Adrenal gland (tissue), 5 donors: ENCODE measurements around the gene PDIA5.

Experiments
- POLR2A ChIP-seq, 2 donors: fragments of 450-650 bp; IDR thresholded peaks; one replicate each; pipeline ENCODE4 v1.6.1; 2017; ENCODE audit warnings: antibody characterized with exemption in 2 of 2, mild to moderate bottlenecking in 2 of 2, moderate library complexity in 1 of 2
- TF ChIP-seq, protein P1 (sequence below), 6 experiments: fragments of 450-650 bp in 4 of 6; fragments of 200-600 bp in 2 of 6; sonication (generic) in 1 of 6; IDR thresholded peaks; 1 replicate in 5 of 6; 2 replicates in 1 of 6; pipeline versions ENCODE4 v1.5.1 to v1.8.0; 2016 to 2021; ENCODE audit warnings: antibody characterized with exemption in 6 of 6, mild to moderate bottlenecking in 2 of 6, moderate library complexity in 1 of 6
- donor health status: DM: no; HTN: no; CAD: no.

DNA sequence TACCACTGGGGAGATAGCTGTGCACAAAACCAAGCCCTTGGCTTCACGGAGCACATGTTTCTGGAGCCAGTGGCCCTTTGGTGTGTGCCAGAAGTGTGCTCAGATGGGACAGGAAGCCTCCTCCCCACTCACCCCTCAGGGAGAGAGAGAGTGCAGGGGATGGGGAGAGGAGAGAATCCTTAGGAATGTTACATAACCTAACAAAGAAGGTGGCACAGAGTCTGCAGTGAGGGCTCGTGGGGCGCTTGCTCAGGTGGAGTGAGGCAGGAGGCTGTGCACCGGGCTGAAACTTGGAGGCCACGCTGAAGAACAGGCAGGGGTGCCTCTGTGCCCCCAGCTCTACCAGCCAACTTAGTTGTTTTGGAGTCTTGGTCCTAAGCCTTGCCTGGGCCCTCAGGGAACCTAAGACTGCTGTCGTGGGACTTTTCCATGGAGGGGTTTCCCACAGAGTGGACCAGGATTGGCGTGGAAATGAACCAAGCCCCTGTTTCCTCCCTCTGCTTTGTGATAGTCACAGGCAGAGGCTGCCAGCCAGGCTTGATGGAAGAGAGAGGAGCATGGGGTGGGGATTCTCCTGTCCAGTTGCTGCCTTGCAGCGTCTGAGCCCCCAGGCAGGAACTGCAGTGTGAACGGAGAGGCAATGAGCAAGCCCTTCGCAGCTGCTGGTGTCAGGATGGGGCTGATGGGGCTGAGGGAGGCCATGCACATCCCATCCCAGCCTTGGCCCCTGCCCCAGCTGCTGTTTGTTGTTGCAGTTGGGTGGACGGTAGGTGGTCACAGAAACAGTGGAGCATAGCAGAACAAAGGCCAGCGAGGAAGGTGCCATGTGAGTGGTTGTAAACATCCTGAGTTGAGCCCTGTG lies 32.7 kb downstream of the PDIA5 start:
- no peak for TF ChIP-seq POLR2A (IDR thresholded peaks at IDR 0.05)
- TF ChIP-seq, protein P1, sequence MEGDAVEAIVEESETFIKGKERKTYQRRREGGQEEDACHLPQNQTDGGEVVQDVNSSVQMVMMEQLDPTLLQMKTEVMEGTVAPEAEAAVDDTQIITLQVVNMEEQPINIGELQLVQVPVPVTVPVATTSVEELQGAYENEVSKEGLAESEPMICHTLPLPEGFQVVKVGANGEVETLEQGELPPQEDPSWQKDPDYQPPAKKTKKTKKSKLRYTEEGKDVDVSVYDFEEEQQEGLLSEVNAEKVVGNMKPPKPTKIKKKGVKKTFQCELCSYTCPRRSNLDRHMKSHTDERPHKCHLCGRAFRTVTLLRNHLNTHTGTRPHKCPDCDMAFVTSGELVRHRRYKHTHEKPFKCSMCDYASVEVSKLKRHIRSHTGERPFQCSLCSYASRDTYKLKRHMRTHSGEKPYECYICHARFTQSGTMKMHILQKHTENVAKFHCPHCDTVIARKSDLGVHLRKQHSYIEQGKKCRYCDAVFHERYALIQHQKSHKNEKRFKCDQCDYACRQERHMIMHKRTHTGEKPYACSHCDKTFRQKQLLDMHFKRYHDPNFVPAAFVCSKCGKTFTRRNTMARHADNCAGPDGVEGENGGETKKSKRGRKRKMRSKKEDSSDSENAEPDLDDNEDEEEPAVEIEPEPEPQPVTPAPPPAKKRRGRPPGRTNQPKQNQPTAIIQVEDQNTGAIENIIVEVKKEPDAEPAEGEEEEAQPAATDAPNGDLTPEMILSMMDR (IDR thresholded peaks at IDR 0.05), result no peak
